ENCODE measurements around the gene LRP6. TPM values are rescaled to one million over a fixed set of nuclear protein-coding genes. Genes with fewer than 3 reads are reported as not detected.

Gene LRP6
- polyA plus RNA-seq, 1 donor (not counting 4 experiments of a cell fraction or from before 2014, with no cell fraction given), result 13.0 TPM

GRCh38 chr12:12127304-12127703 lies 139.5 kb downstream of the LRP6 start:
- H3K27ac ChIP-seq (ENCODE audit: control insufficient read depth, insufficient read depth, low read length), result no peak overlapping the region
- H3K27me3 ChIP-seq (ENCODE audit: control insufficient read depth, extremely low read depth, insufficient read depth, low read length), result no peaks in the 10 kb centered on the region
- FAIRE-seq (no peak), DNase-seq (ENCODE audit: low read depth, low spot score) (no peak)
- no peaks in the 10 kb centered on the region for H4K20me1 ChIP-seq (ENCODE audit: control insufficient read depth, extremely low read depth, insufficient read depth, low read length)
- no peak overlapping the region for H3K4me2 ChIP-seq (ENCODE audit: control insufficient read depth, extremely low read depth, insufficient read depth, low read depth, low read length)
- H2AFZ ChIP-seq (ENCODE audit: control insufficient read depth, low read length), result no peak overlapping the region
- no peak overlapping the region for H3K4me3 ChIP-seq (ENCODE audit: control insufficient read depth in 2 of 3, extremely low read depth in 1 of 3, insufficient read depth in 2 of 3, low read depth in 1 of 3, low read length in 3 of 3)
- H3K9ac ChIP-seq (ENCODE audit: control insufficient read depth, extremely low read depth, insufficient read depth, low read length), result no peak overlapping the region
- H3K36me3 ChIP-seq (ENCODE audit: control insufficient read depth in 2 of 2, extremely low read depth in 1 of 2, insufficient read depth in 2 of 2, low read length in 2 of 2), result peaks cover 5 to 12% of the 10 kb centered on the region in 2 experiments
- no peaks in the 10 kb centered on the region for H3K9me1 ChIP-seq (ENCODE audit: control insufficient read depth, extremely low read depth, insufficient read depth, low read length)
- H3K9me3 ChIP-seq (ENCODE audit: control insufficient read depth, low read depth, low read length), result no peaks in the 10 kb centered on the region
- TF ChIP-seq EZH2 (IDR thresholded peaks at IDR 0.05; ENCODE audit: low read length) (no peak), CTCF (optimal IDR thresholded peaks at IDR 0.05 in 1 of 3, IDR thresholded peaks at IDR 0.05 in 1 of 3, conservative IDR thresholded peaks at IDR 0.05 in 1 of 3; ENCODE audit: extremely low read depth in 1 of 3, insufficient read depth in 2 of 3, low read length in 3 of 3) (no peak)
- H3K4me1 ChIP-seq (ENCODE audit: control insufficient read depth, extremely low read depth, insufficient read depth, low read length), result peaks cover 6% of the 10 kb centered on the region
- H3K79me2 ChIP-seq (ENCODE audit: control insufficient read depth, insufficient read depth, low read length), result no peaks in the 10 kb centered on the region
- dilution Hi-C loops (cut with MboI; ENCODE audit: extremely low pct_ligation_motif_present, low sequenced_read_pairs), result no loop called here

GRCh38 chr12:12126551-12126950 lies 140.3 kb downstream of the LRP6 start:
- DNase-seq (ENCODE audit: low read depth, low spot score), result peak; percentile 62
- Histone ChIP-seq H3K27me3 (ENCODE audit: control insufficient read depth, extremely low read depth, insufficient read depth, low read length) (no peaks in the 10 kb centered on the region), H3K79me2 (ENCODE audit: control insufficient read depth, insufficient read depth, low read length) (no peaks in the 10 kb centered on the region), H4K20me1 (ENCODE audit: control insufficient read depth, extremely low read depth, insufficient read depth, low read length) (no peaks in the 10 kb centered on the region), H3K9ac (ENCODE audit: control insufficient read depth, extremely low read depth, insufficient read depth, low read length) (no peak overlapping the region), H3K36me3 (ENCODE audit: control insufficient read depth in 2 of 2, extremely low read depth in 1 of 2, insufficient read depth in 2 of 2, low read length in 2 of 2) (peaks cover 5 to 12% of the 10 kb centered on the region in 2 experiments), H3K9me1 (ENCODE audit: control insufficient read depth, extremely low read depth, insufficient read depth, low read length) (no peaks in the 10 kb centered on the region), H3K27ac (ENCODE audit: control insufficient read depth, insufficient read depth, low read length) (no peak overlapping the region), H3K4me3 (ENCODE audit: control insufficient read depth in 2 of 3, extremely low read depth in 1 of 3, insufficient read depth in 2 of 3, low read depth in 1 of 3, low read length in 3 of 3) (no peak overlapping the region), H3K9me3 (ENCODE audit: control insufficient read depth, low read depth, low read length) (no peaks in the 10 kb centered on the region), H3K4me1 (ENCODE audit: control insufficient read depth, extremely low read depth, insufficient read depth, low read length) (peaks cover 6% of the 10 kb centered on the region), H3K4me2 (ENCODE audit: control insufficient read depth, extremely low read depth, insufficient read depth, low read depth, low read length) (no peak overlapping the region), H2AFZ (ENCODE audit: control insufficient read depth, low read length) (no peak overlapping the region)
- FAIRE-seq, result peak; percentile 84
- dilution Hi-C loops (cut with MboI; ENCODE audit: extremely low pct_ligation_motif_present, low sequenced_read_pairs), result no loop called here
- TF ChIP-seq CTCF (optimal IDR thresholded peaks at IDR 0.05 in 1 of 3, IDR thresholded peaks at IDR 0.05 in 1 of 3, conservative IDR thresholded peaks at IDR 0.05 in 1 of 3; ENCODE audit: extremely low read depth in 1 of 3, insufficient read depth in 2 of 3, low read length in 3 of 3), result no peak
